Sigmoid colon (tissue), 4 donors: ENCODE data around the gene SSBP4.

Source experiments
- CTCF ChIP-seq, 4 experiments: fragments of 450-650 bp in 3 of 4; fragments of 200-600 bp in 1 of 4; IDR thresholded peaks; one replicate each; pipeline ENCODE4 v1.5.1; 2016 to 2019; ENCODE audit warnings: antibody characterized with exemption in 4 of 4, mild to moderate bottlenecking in 3 of 4, moderate library complexity in 2 of 4
- EP300 ChIP-seq, 4 donors: sonication (generic); formaldehyde crosslinking; IDR thresholded peaks; one replicate each; pipeline ENCODE4 v1.6.1; 2017; ENCODE audit warnings: antibody characterized with exemption in 4 of 4

GRCh38 chr19:18436671-18437490, 17.7 kb downstream of the SSBP4 start:
- TF ChIP-seq EP300 (IDR thresholded peaks at IDR 0.05) = no peak
- TF ChIP-seq CTCF (IDR thresholded peaks at IDR 0.05) = no peak
